ENCODE data around the gene C12orf76.

DNA sequence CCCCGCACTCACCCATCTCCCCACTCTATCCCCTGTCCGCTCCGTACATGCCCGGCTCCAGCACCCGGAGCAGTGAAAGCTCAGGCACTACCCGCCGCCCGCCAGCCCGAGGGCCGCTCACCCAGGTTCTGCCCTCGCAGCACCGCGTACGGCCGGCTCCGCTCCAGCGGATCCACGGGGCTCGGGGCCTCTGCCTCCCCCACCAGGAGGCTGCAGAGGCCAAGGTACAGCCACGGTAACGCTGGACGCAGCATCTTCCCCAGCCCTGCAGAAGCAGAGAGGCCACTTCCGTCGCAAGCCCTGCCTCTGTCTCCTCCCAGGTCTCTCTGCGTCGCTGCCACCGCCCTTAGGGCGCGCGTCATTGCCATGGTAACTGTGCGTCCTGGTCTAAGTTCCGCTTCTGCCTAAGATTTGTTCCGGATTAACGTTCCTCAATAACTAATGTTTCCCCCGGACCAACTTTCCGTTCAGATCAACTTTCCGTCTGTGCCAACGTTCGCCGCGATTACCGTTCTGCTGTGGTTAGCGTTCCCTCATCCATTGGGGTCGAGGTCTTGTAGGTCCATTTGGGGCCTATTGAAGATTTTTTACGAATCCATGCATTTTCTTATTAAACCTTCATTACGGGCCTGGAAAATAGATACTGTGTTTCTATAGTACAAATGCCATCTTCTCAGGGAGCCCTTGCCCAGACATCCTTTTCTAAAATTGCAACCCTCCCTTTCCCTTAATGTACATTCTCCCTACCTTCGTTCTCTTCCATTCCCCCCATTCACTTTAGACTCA, at the start of gene C12orf76:
- TF ChIP-seq, protein P1, sequence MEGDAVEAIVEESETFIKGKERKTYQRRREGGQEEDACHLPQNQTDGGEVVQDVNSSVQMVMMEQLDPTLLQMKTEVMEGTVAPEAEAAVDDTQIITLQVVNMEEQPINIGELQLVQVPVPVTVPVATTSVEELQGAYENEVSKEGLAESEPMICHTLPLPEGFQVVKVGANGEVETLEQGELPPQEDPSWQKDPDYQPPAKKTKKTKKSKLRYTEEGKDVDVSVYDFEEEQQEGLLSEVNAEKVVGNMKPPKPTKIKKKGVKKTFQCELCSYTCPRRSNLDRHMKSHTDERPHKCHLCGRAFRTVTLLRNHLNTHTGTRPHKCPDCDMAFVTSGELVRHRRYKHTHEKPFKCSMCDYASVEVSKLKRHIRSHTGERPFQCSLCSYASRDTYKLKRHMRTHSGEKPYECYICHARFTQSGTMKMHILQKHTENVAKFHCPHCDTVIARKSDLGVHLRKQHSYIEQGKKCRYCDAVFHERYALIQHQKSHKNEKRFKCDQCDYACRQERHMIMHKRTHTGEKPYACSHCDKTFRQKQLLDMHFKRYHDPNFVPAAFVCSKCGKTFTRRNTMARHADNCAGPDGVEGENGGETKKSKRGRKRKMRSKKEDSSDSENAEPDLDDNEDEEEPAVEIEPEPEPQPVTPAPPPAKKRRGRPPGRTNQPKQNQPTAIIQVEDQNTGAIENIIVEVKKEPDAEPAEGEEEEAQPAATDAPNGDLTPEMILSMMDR (IDR thresholded peaks at IDR 0.05; ENCODE audit: poor library complexity, severe bottlenecking) = no peak
- TF ChIP-seq EP300 (conservative IDR thresholded peaks at IDR 0.05; ENCODE audit: poor library complexity, severe bottlenecking) = peak; percentile 24

Measured in neural cell (in vitro differentiated cells).